Right renal pelvis (tissue), 4 donors: Measurements from ENCODE around the gene KLF15. TPM values are rescaled to one million over a fixed set of nuclear protein-coding genes. Genes with fewer than 3 reads are reported as not detected.

Source experiments
- DNase-seq, 4 donors: peaks; one replicate each; pipeline ENCODE4 v3.0.0-alpha.2; 2013; ENCODE audit warnings: low read depth in 4 of 4, low spot score in 3 of 4, missing footprints in 1 of 4
- polyA plus RNA-seq, 4 donors: library from polyadenylated mRNA; unstranded; fragments of 120-200 nt; gene quantifications; one replicate each; pipeline ENCODE4 v1.2.1, GENCODE V29; 2013; ENCODE audit not compliant: insufficient read length in 4 of 4

KLF15 gene
- polyA plus RNA-seq, 4 donors = 12.0 to 14.5 (median 13.1) TPM

- DNase-seq = no peak
Observed at GRCh38 chr3:126308394-126309125, 48.6 kb downstream of the KLF15 start.

- no peak for DNase-seq
Observed at GRCh38 chr3:126307591-126308393, 49.4 kb downstream of the KLF15 start.

- no peak for DNase-seq
Observed at GRCh38 chr3:126306888-126307482, 50.2 kb downstream of the KLF15 start.

- DNase-seq = no peak
Observed at GRCh38 chr3:126306397-126306796, 50.8 kb downstream of the KLF15 start.

DNA sequence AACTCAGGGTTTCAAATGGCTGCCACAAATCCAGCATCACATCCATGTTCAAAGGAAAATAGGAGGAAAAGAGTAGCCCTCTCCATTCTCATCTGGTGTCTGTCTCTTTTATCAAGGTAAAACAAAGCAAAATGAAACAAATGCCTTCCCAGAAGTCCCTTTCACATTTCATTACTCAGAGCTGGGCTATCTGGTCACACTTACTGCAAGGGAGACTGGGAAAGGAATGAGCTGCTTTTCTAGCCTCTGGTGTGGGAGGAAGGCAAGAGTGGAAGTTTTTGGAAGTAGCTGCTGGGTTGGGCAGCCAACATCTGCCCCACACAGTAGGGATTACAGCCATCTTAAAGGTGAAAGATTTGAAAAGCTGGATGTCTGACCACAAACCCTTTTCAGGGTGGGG lies 51.8 kb downstream of the KLF15 start:
- DNase-seq = no peak

DNA sequence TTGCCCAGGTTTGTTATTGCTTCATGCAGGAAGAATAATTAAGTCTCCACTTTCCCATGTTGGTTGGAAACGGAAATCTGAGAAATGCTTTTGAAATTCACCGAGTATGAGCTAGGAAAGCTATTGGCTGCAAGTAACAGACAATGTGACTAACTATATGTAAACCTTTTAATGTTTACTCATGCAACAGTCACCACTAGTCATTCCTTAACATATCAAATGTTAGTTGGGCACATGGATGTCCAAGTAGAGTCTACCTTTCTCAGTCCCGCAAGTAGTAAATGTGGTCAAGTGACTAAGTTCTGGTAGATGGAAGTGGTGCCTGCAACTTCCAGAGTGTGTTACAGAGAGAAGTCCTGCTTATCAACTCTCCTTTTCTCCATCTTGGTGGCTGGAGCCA lies 52.5 kb downstream of the KLF15 start:
- DNase-seq = no peak

GRCh38 chr3:126304291-126304690 lies 52.9 kb downstream of the KLF15 start:
- no peak for DNase-seq

GRCh38 chr3:126303272-126303671 lies 53.9 kb downstream of the KLF15 start:
- DNase-seq = no peak

GRCh38 chr3:126300761-126301481 lies 56.3 kb downstream of the KLF15 start:
- no peak for DNase-seq

DNA sequence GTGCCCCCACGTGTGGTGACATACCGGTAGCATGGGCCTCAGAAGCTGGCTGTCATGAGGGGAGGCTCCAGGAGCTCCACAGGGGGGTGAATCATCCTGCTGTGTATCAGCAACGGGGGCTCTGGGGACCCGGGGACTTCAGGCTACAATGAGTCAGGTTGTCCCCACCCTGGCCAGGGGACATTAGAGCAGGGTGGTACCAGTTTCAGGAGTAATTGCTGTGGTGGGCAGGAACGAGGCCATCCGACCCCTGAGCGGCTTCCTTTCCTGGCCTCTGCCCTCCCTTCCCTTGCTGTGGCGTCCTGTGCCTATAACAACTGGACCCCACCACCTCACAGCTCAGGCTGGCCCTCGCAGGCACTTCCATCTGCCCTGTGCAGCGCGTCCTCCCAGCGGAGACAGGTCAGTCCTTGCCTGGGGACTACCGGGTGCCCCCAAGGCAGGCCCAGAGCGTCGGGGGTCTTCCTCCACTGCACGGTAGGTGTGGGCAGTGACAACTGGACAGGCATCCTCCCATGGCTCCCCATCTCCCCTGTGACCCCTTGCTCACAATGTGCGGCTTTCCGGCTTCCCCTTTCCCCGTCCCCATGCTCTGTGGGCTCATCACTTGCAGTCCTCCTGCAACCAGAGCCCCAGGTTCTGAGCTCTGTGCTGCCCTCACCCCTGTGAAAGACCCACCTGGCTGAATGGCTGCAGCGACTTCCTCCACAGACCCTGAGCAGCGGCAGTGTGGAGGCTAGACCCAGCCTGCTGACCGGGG lies 57.0 kb downstream of the KLF15 start:
- no peak for DNase-seq

GRCh38 chr3:126295407-126295939 lies 61.7 kb downstream of the KLF15 start:
- no peak for DNase-seq

DNA sequence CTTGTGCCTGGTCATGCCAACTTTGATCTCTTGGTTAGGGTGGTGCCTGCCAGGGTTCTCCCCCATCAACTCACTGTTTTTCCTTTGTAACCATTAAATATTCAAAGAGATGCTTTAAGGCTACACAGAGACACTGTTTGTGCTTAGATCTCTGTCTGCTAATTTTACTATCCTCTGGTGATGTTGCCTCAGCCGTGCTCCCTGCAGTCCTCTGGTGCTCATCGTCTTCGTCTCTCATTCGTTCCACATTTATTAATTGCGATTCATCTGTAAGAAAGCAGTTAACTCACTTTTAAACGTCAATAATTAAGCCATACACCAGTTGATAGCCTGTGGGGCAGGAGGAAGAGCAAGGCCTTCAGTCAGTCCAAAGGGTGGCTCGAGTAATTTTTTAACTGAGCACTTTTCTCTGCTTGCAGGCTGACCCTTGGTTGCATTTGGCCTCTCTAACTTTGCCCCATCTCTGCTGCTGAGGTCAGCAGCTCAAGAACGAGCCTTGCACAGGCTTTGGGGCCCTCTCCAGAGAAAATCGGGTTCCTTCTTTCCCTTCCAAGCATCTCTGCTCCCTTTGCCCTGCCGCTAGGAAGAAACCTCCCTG lies 62.9 kb downstream of the KLF15 start:
- no peak for DNase-seq

GRCh38 chr3:126293370-126294082 lies 63.7 kb downstream of the KLF15 start:
- no peak for DNase-seq

Other genes starting within 250 kb of the KLF15 start
- 10 to 100 TPM; 31.5 to 57.0 (median 44.9) TPM for gene ALDH1L1, start 176.8 kb downstream of the KLF15 start, polyA plus RNA-seq
- 1 to 10 TPM in 3 of 4 donors, under 1 TPM in 1; 0.44 to 1.6 (median 1.3) TPM for gene CFAP100, start 37.5 kb upstream of the KLF15 start, polyA plus RNA-seq
- 10 to 100 TPM; 31.6 to 35.5 (median 34.7) TPM for gene ZXDC, start 118.5 kb upstream of the KLF15 start, polyA plus RNA-seq
- gene UROC1, start 160.4 kb upstream of the KLF15 start, polyA plus RNA-seq = under 1 TPM; 0.07 to 0.14 (median 0.10) TPM
- 1 to 10 TPM; 3.7 to 6.6 (median 4.5) TPM for gene CHST13, start 166.7 kb upstream of the KLF15 start, polyA plus RNA-seq
- gene C3orf22, start 201.5 kb upstream of the KLF15 start, polyA plus RNA-seq = under 1 TPM in 2 of 4 donors, not detected in 2; 0.06 to 0.23 TPM